GM21786 (cell line): ENCODE data around the gene PIH1D1.

Experiments used
- ATAC-seq: cut with Tn5 transposase; IDR thresholded peaks from one replicate; pipeline ENCODE4 v1.9.1; 2021; ENCODE audit not compliant: unreplicated experiment

The PIH1D1 gene

DNA sequence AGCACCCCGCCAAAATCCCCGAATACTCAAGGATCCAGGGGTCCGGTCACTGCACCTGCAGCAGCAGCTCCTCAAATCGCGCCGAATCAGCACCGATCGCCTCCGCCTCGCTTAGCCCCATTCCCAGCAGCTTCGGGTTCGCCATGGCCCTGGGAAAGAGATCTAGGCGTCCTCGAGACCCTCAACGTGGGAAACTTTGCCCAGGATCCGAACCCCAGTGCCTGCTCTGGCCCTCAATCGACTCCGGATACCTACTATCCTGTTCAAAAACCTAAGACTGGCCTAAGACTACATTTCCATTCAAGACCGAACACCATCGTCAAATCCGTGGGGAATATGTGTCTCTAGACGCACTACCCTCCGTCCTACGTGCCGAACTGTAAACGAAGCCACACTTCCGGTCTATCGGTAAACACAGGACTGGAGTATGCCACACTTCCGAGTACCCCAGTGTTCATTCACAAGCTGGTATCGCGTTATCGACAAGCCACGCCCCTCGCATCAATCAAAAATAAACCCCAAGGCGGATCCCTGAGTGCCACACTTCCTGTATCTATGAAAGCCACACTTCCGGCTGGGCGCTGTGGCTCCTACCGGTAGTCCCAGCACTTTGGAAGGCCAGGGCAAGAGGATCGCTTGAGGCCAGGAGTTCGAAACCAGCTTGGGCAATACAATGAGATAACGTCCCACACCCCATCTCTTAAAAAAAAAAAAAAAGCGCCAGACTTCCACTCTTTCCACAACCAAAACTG, at the start of gene PIH1D1:
PIH1D1 (minus strand) TSS at position 385 of the 752 bp plus-strand sequence; CDS start at position 145, 240 bp downstream.
- ATAC-seq: peak; percentile 51

DNA sequence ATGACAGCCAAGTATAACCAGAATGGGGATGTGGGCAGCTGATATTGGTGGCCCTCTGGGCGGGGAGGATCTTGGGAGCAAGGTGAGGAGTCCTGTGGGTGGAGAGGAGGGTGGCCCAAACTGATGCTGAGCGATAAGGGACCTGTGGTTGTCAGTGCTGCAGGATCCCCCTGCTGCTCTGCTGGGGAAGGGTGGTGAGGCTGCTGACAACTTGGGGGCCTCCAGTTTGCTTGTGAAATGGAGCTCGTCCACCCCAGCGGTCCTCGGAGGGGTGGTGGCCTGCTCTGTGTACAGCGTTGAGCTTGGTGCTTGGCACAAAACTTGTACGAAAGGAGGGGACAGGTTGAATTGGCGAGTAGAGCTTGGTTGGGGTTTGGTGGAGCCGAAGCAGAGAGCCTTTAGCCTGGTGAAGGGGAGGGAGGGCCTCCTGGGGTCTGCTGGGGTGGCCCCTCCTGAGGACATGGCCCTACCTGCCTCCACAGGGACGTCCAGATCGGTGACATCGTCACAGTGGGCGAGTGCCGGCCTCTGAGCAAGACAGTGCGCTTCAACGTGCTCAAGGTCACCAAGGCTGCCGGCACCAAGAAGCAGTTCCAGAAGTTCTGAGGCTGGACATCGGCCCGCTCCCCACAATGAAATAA, 47.5 kb upstream of the PIH1D1 start:
- no peak for ATAC-seq

DNA sequence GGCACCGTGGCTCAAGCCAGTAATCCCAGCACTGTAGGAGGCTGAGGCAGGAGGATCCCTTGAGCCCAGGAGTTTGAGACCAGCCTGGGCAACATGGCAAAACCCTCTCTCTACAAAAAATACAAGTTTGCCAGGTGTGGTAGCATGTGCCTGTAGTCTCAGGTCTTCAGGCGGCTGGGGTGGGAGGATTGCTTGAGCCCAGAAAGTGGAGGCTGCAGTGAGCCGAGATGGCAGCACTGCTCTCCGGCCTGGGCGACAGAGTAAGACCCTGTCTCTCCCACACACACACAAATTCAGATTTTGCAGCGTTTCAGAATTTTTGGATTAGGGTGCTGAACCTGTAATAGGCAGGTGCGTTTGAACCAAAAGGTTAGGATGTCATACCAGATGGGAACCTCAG, 46.9 kb upstream of the PIH1D1 start:
- no peak for ATAC-seq

DNA sequence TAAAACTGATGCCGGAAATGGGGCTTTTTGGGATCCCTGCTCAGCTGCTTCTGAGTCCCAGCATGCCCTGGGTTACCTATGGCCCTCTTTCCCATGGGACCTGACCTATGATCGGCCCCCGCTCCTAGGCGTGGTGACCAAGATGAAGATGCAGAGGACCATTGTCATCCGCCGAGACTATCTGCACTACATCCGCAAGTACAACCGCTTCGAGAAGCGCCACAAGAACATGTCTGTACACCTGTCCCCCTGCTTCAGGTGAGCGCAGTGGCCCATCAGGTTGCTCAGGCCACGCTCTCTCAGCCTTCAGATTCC, 46.1 kb upstream of the PIH1D1 start:
- no peak for ATAC-seq

DNA sequence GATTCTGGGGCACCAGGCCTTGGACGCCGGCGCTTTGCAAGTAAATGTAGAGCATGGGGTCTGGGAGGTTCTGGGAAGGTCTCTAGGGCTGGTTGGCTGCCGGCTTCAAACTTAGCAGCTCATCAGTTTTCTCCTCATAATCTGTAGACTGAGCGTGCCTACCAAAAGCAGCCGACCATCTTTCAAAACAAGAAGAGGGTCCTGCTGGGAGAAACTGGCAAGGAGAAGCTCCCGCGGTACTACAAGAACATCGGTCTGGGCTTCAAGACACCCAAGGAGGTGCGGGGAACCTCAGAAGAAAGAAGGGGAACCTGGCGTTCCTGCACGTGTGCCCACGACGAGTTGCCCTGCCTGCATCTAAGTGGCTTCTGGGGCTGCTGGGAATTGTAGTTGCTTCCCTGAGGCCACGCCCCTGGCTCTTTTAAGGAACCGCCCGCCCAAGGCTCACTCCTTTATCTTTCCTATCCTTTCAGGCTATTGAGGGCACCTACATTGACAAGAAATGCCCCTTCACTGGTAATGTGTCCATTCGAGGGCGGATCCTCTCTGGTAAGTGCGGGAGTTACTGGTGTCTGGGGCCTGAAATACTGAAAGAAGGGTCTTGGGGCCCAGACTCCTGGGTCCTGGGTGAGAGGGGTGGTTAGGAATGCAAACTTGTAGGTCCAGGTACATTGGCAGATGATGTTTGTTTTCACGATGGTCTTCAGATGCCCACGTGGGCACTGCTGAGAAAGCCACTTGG, 45.6 kb upstream of the PIH1D1 start:
- no peak for ATAC-seq

DNA sequence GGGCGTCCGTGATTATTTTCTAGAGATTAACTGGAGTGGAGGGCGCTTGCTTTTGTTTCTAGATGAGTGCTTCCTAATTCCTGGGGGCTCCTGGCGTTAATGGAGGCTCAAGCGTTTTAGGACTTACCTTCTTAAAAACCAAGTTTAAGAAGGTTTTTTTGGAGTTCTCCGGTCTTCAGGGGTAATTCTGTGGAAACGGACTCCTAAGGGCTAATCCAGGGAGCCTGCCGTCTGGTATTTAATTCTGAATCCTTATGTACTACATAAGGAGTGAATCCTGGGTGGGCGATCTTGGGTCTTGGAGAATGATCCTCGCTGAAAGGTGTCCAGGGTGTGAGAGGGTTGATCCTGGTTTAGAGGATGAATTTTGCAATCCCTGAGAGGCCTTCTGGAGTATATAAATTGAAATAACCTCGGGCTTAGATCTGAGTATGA, 45.0 kb upstream of the PIH1D1 start:
- no peak for ATAC-seq

DNA sequence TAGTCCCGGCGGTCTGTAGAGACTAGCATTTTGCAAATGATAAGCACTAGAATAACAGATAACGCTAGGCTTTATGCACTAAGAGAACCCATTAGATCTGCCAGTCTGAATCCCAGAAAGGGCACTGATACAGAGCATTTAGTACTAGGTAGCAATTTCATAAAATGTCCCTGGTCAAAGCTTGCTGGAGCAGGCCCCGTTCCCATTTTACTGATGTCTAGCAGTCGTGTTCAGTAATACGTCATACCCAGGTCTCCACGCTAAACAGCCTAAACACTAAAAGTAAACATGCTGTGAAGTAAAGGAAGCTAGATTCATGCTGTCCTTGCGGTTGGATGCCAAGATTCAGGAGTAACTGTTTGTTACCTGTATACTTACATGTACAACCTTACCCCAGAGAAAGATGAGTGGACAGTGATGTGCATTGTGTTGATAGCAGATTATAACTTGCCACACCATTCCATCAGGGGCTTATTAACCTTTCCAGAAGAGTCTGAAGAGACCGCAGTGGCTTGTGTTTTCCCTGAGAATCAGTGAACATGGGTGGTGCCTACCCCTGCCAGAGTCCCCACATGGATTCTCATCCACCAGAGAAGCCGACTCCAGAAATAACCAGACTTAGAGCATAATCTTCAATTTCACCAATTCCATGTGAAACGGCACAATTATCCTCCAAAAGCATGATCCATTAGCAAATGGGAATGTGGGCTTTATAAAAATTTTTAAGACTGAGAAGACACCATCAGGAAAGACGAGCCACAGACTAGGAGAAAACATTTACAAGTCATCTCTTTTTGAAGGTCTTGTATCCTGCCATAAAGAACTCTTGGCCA, 41.2 kb upstream of the PIH1D1 start:
- no peak for ATAC-seq

DNA sequence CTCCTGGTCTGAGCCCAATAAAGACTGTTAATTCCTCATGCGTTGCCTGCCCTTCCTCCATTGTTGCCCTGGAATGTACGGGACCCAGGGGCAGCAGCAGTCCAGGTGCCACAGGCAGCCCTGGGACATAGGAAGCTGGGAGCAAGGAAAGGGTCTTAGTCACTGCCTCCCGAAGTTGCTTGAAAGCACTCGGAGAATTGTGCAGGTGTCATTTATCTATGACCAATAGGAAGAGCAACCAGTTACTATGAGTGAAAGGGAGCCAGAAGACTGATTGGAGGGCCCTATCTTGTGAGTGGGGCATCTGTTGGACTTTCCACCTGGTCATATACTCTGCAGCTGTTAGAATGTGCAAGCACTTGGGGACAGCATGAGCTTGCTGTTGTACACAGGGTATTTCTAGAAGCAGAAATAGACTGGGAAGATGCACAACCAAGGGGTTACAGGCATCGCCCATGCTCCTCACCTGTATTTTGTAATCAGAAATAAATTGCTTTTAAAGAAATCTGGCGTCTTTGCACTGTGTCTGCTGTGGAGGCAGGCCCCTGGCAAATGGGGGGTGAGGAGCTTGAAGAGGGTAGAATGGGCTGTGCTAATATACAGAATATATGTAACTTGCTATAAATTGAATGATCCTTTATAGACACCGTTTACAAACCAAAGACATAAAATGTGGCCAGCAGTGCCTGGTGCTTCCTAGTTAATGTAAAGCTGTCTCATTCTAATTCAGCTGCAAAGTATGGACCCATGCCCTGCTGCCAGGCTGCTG, 40.4 kb upstream of the PIH1D1 start:
- no peak for ATAC-seq

DNA sequence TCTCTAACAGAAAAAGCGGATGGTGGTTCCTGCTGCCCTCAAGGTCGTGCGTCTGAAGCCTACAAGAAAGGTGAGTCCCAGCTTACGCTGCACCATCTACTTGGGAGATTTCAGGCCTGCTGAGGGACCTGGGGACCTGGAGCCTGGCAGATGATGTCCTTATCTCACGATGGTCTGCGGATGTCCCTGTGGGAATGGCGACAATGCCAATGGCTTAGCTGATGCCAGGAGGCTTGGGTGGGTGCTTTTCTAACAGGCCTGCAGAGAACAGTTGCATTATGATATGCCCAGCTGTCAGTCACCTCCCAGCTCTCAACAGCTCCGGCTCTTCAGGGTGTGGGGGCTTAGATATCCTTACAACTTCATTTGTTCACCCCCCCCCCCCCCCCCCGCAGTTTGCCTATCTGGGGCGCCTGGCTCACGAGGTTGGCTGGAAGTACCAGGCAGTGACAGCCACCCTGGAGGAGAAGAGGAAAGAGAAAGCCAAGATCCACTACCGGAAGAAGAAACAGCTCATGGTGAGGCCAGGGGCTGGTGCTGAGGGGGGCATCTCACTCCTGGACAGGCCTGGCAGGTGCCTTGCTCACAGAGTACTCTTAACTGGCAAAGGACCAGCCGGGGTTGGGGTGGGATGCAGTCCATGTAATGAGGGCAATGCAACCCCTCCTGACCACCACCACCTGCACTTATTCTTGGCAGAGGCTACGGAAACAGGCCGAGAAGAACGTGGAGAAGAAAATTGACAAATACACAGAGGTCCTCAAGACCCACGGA, 39.6 kb upstream of the PIH1D1 start:
- ATAC-seq: no peak

DNA sequence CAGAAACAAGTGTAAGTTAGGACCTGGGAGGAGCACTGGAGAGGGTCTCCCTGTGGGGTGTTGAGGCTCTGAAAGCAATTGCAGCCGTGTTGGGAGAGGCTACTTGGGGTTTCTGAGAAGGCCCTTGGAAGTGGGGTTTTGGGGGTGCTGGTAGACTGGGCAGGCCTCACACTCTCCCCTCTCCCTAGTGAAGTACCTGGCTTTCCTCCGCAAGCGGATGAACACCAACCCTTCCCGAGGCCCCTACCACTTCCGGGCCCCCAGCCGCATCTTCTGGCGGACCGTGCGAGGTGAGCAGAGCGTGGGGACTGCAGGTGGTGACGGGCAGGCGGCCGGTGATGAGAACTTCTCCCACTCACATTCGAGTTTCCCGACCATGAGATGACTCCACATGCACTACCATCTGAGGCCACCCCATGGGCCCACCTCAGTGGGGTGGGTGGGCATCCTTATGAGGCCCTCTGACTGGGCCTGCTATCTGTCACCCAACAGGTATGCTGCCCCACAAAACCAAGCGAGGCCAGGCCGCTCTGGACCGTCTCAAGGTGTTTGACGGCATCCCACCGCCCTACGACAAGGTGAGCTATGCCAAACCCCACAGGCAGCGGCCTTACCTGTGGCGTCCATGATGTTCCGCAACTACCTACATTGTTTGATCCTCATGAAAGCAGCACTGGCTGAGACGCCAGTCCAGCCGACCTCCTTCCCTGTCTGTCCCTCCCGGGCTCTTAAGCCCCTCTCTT, 38.8 kb upstream of the PIH1D1 start:
- no peak for ATAC-seq

DNA sequence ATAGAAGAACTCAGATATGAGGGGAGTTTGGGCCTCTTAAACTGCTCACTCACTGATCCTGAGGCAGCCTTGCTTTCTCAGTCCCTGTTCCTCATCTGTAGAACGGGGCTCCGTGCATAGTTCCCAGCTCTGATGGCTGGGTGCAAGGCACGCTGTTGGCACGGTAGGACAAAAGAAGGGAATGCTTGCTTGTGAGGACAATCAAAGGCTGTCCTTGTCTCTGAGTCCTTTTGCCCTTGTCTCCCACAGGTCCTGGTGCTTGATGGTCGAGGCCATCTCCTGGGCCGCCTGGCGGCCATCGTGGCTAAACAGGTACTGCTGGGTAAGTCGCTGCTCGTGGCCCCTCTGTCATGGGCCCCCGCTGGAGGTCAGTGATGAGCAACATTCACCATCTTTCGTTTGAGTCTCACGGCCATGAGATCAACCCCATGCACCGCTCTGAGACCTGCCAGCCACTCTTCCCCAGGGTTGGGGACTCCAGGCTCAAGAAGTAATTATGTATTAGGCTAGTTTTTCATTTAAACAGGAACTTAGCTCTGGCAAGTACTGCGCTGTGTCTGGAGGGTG, 38.1 kb upstream of the PIH1D1 start:
- no peak for ATAC-seq

DNA sequence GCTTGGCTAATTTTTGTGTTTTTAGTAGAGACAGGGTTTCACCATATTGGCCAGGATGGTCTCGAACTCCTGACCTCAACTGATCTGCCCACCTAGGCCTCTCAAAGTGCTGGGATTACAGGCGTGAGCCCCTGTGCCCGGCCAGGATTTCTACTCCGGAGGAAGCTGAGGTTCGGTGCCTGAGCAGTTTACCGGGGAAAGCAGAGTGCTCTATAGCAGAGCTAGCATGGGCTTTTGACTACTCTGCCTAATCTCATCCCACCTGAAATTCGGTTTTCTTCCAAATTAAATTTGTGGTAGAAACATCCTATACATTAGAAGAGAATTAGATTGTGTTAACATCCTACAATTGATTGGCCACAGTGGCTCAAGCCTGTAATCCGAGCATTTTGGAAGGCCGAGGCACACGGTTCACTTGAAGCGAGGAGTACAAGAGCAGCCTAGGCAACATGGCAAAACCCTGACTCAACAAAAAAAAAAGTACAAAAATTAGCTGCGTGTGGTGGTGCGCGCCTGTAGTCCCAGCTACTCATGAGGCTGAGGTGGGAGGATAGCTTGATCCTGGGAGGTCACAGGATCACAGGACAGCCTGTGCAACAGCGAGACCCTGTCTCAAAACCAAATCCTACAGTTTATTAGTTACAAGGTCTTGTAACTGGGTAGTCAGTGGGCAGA, 37.4 kb upstream of the PIH1D1 start:
- ATAC-seq: no peak

DNA sequence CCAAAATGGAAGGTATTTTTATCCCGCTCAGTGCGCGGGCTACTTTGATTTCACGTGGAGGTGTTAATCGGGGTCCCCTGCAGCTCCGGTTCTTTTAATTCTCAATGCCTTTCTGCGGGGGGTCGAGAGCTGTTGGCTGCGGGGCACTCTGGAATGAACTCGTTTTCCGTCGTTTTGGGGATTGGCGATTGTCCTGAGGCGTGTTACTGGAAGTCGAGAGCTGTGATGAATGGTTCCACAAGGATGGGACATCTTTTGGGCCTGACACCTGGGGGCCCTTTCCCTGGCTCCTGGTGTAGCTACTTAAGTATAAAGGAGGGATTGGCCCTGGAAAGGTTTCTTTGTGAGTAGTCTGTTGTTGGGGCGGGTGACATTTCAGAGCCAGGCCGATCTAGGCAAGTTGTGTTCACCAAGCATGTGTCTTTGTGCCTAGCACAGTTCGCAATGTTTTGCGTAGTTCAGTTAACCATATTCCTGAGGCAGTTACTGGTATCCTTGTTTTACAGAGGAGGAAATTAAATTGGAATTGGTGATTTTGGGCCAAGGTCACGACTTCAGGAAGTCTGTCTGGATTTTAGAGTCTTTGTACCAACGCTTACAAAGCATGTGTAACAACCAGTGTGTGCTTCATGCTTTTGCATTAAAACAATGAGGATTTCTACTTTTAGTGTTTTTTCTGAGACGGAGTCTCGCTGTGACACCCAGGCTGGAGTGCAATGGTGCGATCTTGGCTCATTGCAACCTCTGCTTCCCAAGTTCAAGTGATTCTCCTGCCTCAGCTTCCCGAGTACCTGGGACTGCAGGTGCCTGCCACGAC, 36.6 kb upstream of the PIH1D1 start:
- ATAC-seq: no peak

DNA sequence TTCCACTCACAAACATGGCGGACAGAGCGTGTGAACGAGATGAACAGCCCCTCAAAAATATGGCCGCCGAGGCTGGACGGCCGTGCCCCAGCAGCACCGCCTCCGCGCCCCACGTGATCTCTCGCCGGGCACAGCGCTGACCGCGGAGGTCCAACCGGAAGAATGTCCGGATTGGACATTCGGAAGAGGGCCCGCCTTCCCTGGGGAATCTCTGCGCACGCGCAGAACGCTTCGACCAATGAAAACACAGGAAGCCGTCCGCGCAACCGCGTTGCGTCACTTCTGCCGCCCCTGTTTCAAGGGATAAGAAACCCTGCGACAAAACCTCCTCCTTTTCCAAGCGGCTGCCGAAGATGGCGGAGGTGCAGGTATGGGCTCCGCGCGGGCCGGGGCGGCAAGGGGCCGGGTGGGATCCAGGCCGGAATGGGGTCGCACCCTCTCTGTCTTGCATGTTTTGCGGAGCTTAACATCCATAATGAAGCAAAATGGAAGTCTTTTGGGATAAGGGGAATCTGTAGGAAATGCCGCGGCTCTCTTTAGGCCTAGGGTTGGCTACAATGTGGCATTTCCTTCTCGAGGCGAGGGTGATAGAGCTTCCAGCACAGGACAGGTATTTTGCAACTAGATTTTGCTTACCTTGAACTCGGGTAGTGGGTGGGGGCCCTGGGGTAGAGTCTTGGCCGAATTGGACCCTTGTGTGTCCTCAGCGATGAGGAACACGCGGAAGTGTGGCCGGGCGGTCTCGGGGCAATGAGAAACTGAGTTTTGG, 35.8 kb upstream of the PIH1D1 start, which contains the start of gene RPL13A:
RPL13A (plus strand) TSS at position 332 of the 769 bp plus-strand sequence; CDS start at position 354, 22 bp downstream.
- ATAC-seq: peak; percentile 95

DNA sequence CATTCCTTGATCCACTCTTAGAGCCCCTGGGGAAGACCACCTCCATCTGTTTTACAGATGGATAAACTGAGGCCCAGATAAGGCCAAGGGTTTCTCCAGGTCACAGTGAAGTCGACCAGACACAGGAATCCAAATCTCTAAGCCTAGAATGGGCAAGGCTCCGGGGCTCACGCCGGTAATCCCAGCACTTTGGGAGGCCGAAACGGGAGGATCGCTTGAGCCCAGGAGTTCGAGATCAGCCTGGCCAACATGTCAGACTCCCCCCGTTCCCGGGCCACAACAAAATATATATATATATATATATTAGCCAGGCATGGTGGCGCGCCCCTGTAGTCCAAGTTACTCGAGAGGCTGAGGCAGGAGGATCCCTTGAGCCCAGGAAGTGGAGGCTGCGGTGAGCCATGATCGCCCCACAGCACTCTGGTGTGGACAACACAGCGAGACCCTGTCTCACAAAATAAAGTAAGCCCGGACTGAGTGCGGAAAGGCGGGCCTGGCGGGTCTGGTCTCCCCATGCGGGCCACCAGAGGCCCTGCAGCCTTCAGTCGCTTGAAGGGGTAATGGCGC, 35.2 kb upstream of the PIH1D1 start:
- ATAC-seq: no peak

DNA sequence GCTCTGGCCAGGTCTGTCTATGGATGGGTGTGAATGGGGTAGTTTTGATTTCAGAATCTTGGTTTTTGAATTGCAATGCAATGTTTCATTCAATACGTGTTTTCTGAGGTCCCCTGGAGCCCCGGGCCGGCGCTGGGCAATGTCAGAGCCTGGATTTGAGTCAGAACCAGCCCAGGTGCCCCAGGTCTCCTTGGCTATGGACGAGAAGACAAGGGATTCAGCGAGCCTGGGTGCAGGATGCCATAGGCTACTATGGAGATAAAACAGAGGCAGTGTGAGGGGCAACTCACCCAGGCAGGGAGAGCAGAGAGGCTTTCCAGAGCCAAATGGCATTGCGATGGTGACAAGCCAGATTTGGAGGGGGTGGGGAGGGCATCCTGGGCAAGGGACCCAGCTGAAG, 34.6 kb upstream of the PIH1D1 start:
- no peak for ATAC-seq
